H1 (cell line): ENCODE measurements around the gene PPP2R2B.

Experiments
- EZH2 ChIP-seq: fragments of 200-600 bp; sonication (generic); IDR thresholded peaks from 2 replicates; pipeline ENCODE4 v1.7.1; 2012; ENCODE audit warnings: low read depth, mild to moderate bottlenecking, moderate library complexity, low read length, inconsistent platforms; ENCODE audit not compliant: severe bottlenecking
- RFX5 ChIP-seq: IDR thresholded peaks from 2 replicates; pipeline ENCODE4 v1.6.1; 2011; ENCODE audit warnings: low read depth, low read length, improper control_type of control experiment, borderline replicate concordance
- TCF12 ChIP-seq: IDR thresholded peaks from 2 replicates; pipeline ENCODE4 v1.6.1; 2011; ENCODE audit warnings: low read depth, mild to moderate bottlenecking, low read length
- TF ChIP-seq, protein P1 (sequence below): fragments of 300-600 bp; sonication (generic); IDR thresholded peaks from 2 replicates; pipeline ENCODE4 v1.7.1; 2012; ENCODE audit warnings: low read length, moderate library complexity, mild to moderate bottlenecking, inconsistent platforms; ENCODE audit not compliant: insufficient replicate concordance
- TF ChIP-seq, protein P2 (sequence below), 3 experiments: IDR thresholded peaks; 1 replicate in 2 of 3; 2 replicates in 1 of 3; pipeline versions ENCODE4 v1.5.1 to v1.6.1; 2011; ENCODE audit warnings: low read length in 3 of 3, mild to moderate bottlenecking in 3 of 3, inconsistent platforms in 2 of 3, low read depth in 1 of 3, moderate library complexity in 1 of 3; ENCODE audit not compliant: insufficient read depth in 1 of 3; ENCODE audit errors: control extremely low read depth in 1 of 3
- TF ChIP-seq, protein P3 (sequence below): IDR thresholded peaks from 2 replicates; pipeline ENCODE4 v1.6.1; 2011; ENCODE audit warnings: low read depth, mild to moderate bottlenecking, low read length; ENCODE audit not compliant: insufficient read depth

DNA sequence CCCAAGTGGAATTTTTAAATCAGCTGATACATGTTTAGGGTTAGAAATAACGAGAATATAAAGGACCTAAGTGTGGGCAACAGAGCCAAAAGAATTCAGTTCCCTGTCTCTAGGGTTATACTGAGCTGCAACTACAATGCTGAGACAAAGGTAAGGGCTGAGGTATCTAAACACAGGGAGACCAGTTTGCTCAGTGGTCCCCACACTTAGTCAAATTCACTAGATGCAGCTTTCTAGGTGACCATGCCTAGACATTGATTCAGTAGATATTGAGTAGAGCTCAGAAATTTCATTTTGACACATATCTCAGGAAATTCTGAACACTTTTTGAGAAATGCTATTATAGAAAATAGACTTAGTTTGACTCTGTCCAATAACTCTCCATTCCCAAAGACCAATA is 84.8 kb downstream of the PPP2R2B start:
- TF ChIP-seq TCF12 (no peak), EZH2 (no peak), RFX5 (no peak)
- TF ChIP-seq, protein P1, sequence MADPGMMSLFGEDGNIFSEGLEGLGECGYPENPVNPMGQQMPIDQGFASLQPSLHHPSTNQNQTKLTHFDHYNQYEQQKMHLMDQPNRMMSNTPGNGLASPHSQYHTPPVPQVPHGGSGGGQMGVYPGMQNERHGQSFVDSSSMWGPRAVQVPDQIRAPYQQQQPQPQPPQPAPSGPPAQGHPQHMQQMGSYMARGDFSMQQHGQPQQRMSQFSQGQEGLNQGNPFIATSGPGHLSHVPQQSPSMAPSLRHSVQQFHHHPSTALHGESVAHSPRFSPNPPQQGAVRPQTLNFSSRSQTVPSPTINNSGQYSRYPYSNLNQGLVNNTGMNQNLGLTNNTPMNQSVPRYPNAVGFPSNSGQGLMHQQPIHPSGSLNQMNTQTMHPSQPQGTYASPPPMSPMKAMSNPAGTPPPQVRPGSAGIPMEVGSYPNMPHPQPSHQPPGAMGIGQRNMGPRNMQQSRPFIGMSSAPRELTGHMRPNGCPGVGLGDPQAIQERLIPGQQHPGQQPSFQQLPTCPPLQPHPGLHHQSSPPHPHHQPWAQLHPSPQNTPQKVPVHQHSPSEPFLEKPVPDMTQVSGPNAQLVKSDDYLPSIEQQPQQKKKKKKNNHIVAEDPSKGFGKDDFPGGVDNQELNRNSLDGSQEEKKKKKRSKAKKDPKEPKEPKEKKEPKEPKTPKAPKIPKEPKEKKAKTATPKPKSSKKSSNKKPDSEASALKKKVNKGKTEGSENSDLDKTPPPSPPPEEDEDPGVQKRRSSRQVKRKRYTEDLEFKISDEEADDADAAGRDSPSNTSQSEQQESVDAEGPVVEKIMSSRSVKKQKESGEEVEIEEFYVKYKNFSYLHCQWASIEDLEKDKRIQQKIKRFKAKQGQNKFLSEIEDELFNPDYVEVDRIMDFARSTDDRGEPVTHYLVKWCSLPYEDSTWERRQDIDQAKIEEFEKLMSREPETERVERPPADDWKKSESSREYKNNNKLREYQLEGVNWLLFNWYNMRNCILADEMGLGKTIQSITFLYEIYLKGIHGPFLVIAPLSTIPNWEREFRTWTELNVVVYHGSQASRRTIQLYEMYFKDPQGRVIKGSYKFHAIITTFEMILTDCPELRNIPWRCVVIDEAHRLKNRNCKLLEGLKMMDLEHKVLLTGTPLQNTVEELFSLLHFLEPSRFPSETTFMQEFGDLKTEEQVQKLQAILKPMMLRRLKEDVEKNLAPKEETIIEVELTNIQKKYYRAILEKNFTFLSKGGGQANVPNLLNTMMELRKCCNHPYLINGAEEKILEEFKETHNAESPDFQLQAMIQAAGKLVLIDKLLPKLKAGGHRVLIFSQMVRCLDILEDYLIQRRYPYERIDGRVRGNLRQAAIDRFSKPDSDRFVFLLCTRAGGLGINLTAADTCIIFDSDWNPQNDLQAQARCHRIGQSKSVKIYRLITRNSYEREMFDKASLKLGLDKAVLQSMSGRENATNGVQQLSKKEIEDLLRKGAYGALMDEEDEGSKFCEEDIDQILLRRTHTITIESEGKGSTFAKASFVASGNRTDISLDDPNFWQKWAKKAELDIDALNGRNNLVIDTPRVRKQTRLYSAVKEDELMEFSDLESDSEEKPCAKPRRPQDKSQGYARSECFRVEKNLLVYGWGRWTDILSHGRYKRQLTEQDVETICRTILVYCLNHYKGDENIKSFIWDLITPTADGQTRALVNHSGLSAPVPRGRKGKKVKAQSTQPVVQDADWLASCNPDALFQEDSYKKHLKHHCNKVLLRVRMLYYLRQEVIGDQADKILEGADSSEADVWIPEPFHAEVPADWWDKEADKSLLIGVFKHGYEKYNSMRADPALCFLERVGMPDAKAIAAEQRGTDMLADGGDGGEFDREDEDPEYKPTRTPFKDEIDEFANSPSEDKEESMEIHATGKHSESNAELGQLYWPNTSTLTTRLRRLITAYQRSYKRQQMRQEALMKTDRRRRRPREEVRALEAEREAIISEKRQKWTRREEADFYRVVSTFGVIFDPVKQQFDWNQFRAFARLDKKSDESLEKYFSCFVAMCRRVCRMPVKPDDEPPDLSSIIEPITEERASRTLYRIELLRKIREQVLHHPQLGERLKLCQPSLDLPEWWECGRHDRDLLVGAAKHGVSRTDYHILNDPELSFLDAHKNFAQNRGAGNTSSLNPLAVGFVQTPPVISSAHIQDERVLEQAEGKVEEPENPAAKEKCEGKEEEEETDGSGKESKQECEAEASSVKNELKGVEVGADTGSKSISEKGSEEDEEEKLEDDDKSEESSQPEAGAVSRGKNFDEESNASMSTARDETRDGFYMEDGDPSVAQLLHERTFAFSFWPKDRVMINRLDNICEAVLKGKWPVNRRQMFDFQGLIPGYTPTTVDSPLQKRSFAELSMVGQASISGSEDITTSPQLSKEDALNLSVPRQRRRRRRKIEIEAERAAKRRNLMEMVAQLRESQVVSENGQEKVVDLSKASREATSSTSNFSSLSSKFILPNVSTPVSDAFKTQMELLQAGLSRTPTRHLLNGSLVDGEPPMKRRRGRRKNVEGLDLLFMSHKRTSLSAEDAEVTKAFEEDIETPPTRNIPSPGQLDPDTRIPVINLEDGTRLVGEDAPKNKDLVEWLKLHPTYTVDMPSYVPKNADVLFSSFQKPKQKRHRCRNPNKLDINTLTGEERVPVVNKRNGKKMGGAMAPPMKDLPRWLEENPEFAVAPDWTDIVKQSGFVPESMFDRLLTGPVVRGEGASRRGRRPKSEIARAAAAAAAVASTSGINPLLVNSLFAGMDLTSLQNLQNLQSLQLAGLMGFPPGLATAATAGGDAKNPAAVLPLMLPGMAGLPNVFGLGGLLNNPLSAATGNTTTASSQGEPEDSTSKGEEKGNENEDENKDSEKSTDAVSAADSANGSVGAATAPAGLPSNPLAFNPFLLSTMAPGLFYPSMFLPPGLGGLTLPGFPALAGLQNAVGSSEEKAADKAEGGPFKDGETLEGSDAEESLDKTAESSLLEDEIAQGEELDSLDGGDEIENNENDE, result no peak
- TF ChIP-seq, protein P2, sequence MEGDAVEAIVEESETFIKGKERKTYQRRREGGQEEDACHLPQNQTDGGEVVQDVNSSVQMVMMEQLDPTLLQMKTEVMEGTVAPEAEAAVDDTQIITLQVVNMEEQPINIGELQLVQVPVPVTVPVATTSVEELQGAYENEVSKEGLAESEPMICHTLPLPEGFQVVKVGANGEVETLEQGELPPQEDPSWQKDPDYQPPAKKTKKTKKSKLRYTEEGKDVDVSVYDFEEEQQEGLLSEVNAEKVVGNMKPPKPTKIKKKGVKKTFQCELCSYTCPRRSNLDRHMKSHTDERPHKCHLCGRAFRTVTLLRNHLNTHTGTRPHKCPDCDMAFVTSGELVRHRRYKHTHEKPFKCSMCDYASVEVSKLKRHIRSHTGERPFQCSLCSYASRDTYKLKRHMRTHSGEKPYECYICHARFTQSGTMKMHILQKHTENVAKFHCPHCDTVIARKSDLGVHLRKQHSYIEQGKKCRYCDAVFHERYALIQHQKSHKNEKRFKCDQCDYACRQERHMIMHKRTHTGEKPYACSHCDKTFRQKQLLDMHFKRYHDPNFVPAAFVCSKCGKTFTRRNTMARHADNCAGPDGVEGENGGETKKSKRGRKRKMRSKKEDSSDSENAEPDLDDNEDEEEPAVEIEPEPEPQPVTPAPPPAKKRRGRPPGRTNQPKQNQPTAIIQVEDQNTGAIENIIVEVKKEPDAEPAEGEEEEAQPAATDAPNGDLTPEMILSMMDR (IDR thresholded peaks at IDR 0.05; ENCODE audit: control extremely low read depth in 1 of 3, insufficient read depth in 1 of 3, low read depth in 1 of 3, low read length in 3 of 3), result no peak
- TF ChIP-seq, protein P3, sequence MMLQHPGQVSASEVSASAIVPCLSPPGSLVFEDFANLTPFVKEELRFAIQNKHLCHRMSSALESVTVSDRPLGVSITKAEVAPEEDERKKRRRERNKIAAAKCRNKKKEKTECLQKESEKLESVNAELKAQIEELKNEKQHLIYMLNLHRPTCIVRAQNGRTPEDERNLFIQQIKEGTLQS, result no peak
